ENCODE measurements around the gene RYR1. TPM values are rescaled to one million over a fixed set of nuclear protein-coding genes. Genes with fewer than 3 reads are reported as not detected.

The RYR1 gene
- total RNA-seq, 4 donors from 2014 or later, result 0.82 to 1.6 (median 1.5) TPM

- H3K36me3 ChIP-seq, result no peaks in the 10 kb centered on the region
- no peaks in the 10 kb centered on the region for H3K27me3 ChIP-seq
- H3K9me3 ChIP-seq, result no peaks in the 10 kb centered on the region
- H3K27ac ChIP-seq, result no peak overlapping the region
- WGBS, 2 donors (ENCODE audit: low coverage in 1 of 2), result 60 to 73% methylated on average over 1 to 8 of the region's 26 CpGs
- H3K4me3 ChIP-seq, result no peak overlapping the region
- TF ChIP-seq EP300 (IDR thresholded peaks at IDR 0.05) (no peak), POLR2A (IDR thresholded peaks at IDR 0.05) (no peak), CTCF (IDR thresholded peaks at IDR 0.05) (no peak), POLR2AphosphoS5 (IDR thresholded peaks at IDR 0.05) (no peak)
- ATAC-seq, result no peak
- peaks cover 0 to 8% (median 0%) of the 10 kb centered on the region in 3 donors for H3K4me1 ChIP-seq
Measured at GRCh38 chr19:38519168-38519567, 85.7 kb downstream of the RYR1 start.

GRCh38 chr19:38519988-38520387 is 86.5 kb downstream of the RYR1 start:
- Histone ChIP-seq H3K27me3 (no peaks in the 10 kb centered on the region), H3K4me3 (no peak overlapping the region), H3K4me1 (peaks cover 0 to 6% (median 0%) of the 10 kb centered on the region in 3 donors), H3K9me3 (no peaks in the 10 kb centered on the region), H3K36me3 (no peaks in the 10 kb centered on the region), H3K27ac (no peak overlapping the region)
- 74 to 84% methylated on average over 4 to 5 of the region's 6 CpGs for whole genome bisulfite sequencing, 2 donors (ENCODE audit: low coverage in 1 of 2)
- ATAC-seq, result no peak
- TF ChIP-seq EP300 (IDR thresholded peaks at IDR 0.05) (no peak), POLR2A (IDR thresholded peaks at IDR 0.05) (no peak), POLR2AphosphoS5 (IDR thresholded peaks at IDR 0.05) (no peak), CTCF (IDR thresholded peaks at IDR 0.05) (no peak)

- no peaks in the 10 kb centered on the region for H3K4me1 ChIP-seq
- no peak overlapping the region for H3K27ac ChIP-seq
- WGBS, 2 donors (ENCODE audit: low coverage in 1 of 2), result 100% methylated on average over 1 of the region's 15 CpGs; no CpG with 5 or more reads in 1 of the 2 donors
- no peak for TF ChIP-seq CTCF (IDR thresholded peaks at IDR 0.05)
- TF ChIP-seq POLR2AphosphoS5 (IDR thresholded peaks at IDR 0.05), result no peak
- no peak for TF ChIP-seq EP300 (IDR thresholded peaks at IDR 0.05)
- no peak for TF ChIP-seq POLR2A (IDR thresholded peaks at IDR 0.05)
- H3K4me3 ChIP-seq, result no peak overlapping the region
- H3K27me3 ChIP-seq, result peaks cover 20% of the 10 kb centered on the region
- no peak for ATAC-seq
- H3K9me3 ChIP-seq, result no peaks in the 10 kb centered on the region
- no peaks in the 10 kb centered on the region for H3K36me3 ChIP-seq
Measured at GRCh38 chr19:38522915-38523314, 89.4 kb downstream of the RYR1 start.

- no peak overlapping the region for H3K27ac ChIP-seq
- no peaks in the 10 kb centered on the region for H3K4me1 ChIP-seq
- no peaks in the 10 kb centered on the region for H3K36me3 ChIP-seq
- WGBS, 2 donors (ENCODE audit: low coverage in 1 of 2), result 81 to 94% methylated on average over 3 of the region's 3 CpGs
- H3K27me3 ChIP-seq, result peaks cover 22% of the 10 kb centered on the region
- no peaks in the 10 kb centered on the region for H3K9me3 ChIP-seq
- ATAC-seq, result no peak
- H3K4me3 ChIP-seq, result no peak overlapping the region
- no peak for TF ChIP-seq CTCF (IDR thresholded peaks at IDR 0.05)
- TF ChIP-seq EP300 (IDR thresholded peaks at IDR 0.05), result no peak
- no peak for TF ChIP-seq POLR2AphosphoS5 (IDR thresholded peaks at IDR 0.05)
- TF ChIP-seq POLR2A (IDR thresholded peaks at IDR 0.05), result no peak
Measured at GRCh38 chr19:38523319-38523718, 89.8 kb downstream of the RYR1 start.

GRCh38 chr19:38524369-38524768 is 90.9 kb downstream of the RYR1 start:
- H3K4me1 ChIP-seq, result no peaks in the 10 kb centered on the region
- H3K9me3 ChIP-seq, result no peaks in the 10 kb centered on the region
- no peak overlapping the region for H3K27ac ChIP-seq
- ATAC-seq, result no peak
- TF ChIP-seq POLR2AphosphoS5 (IDR thresholded peaks at IDR 0.05), result no peak
- no peak for TF ChIP-seq CTCF (IDR thresholded peaks at IDR 0.05)
- TF ChIP-seq EP300 (IDR thresholded peaks at IDR 0.05), result no peak
- TF ChIP-seq POLR2A (IDR thresholded peaks at IDR 0.05), result no peak
- WGBS, 2 donors (ENCODE audit: low coverage in 1 of 2), result 72 to 79% methylated on average over 2 to 5 of the region's 9 CpGs
- H3K36me3 ChIP-seq, result no peaks in the 10 kb centered on the region
- H3K27me3 ChIP-seq, result peaks cover 31% of the 10 kb centered on the region
- no peak overlapping the region for H3K4me3 ChIP-seq

Data from gastroesophageal sphincter (tissue), 4 donors.